AG04450 (cell line): ENCODE measurements around the gene ADORA2A. TPM values are rescaled to one million over a fixed set of nuclear protein-coding genes. Genes with fewer than 3 reads are reported as not detected.

Experiments used
- CTCF ChIA-PET: fragments of 300-600, 350-600 bp; formaldehyde crosslinking; extraction: SDS; loops from one replicate; lab custom pipeline; 2022; ENCODE audit warnings: antibody characterized with exemption, inconsistent platforms; lab: Charles Lee
- POLR2A ChIA-PET: fragments of 350-600 bp; formaldehyde crosslinking; extraction: SDS; loops from one replicate; lab custom pipeline; 2021; ENCODE audit warnings: antibody characterized with exemption, inconsistent platforms; lab: Yijun Ruan, JAX
- DNase-seq: peaks from one replicate; pipeline ENCODE4 v3.0.0-alpha.2; 2011; ENCODE audit warnings: low read depth, low spot score
- H3K27ac ChIP-seq: one replicate; pipeline ENCODE4 v1.5.1; 2012; ENCODE audit warnings: low read depth, low read length, control low read depth
- H3K27me3 ChIP-seq: one replicate; pipeline ENCODE4 v1.6.0; 2012; ENCODE audit warnings: low read length; ENCODE audit not compliant: control insufficient read depth, insufficient read depth
- H3K4me3 ChIP-seq: 2 replicates; pipeline ENCODE4 v1.5.1; 2011; ENCODE audit warnings: mild to moderate bottlenecking, low read depth, low read length, control low read depth
- H3K9me3 ChIP-seq: 2 replicates; pipeline ENCODE4 v1.5.1; 2012; ENCODE audit warnings: low read length; ENCODE audit not compliant: control insufficient read depth, insufficient read depth
- CTCF ChIP-seq: IDR thresholded peaks from 2 replicates; pipeline ENCODE4 v1.5.1; 2011; ENCODE audit warnings: low read depth, low read length, control low read depth, inconsistent platforms
- polyA plus RNA-seq: library from polyadenylated mRNA; depleted of rRNA; stranded (reverse); fragments of >200 nt; gene quantifications from 2 replicates; pipeline ENCODE4 v1.2.3, GENCODE V29; 2011

Gene ADORA2A
- polyA plus RNA-seq, 1 experiment: 0.19 TPM

DNA sequence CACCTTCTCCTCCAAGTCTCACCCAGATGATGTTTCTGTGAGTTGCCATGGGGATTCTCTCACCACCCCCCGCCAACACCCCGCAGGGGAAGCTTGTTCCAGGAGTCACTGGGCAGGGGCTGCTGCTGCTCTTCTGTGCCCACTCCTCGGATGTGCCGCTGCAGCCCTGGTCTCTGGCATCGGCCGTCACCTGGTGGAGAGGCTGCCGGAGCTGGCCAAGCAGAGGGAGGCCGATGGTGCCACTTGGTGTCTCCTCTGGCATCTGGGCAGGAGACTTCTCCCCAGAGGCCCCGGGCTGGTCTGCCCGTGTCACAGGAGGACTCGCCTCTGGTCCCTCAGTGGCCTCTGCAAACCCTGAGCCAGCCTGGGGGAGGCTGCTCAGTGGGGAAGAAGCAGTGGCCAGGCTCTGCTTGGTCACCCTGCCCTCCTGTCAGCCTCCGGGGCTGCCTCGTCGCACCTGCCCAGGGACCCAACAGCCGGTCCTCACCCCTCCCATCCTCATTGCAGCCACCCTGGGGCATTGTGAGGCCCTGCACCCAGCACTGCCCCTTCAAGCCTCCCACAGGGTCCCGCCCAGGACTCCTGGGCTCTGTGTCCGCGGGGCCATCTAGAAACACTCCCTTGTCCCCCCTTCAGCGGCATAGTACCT is 424 bp upstream of the ADORA2A start:
- H3K4me3 ChIP-seq: no peak overlapping the region
- CTCF ChIA-PET: interaction anchor here (1.5 kb wide), 1 partner anchor 99 kb away, joined by 4 read pairs; no protein-coding TSS in a partner anchor
- no peaks in the 10 kb centered on the region; the same call in 1 of the 2 replicates for H3K9me3 ChIP-seq
- H3K27me3 ChIP-seq: peaks cover 38% of the 10 kb centered on the region
- no peak for DNase-seq
- H3K27ac ChIP-seq: no peak overlapping the region
- POLR2A ChIA-PET: interaction anchor here (0.5 to 0.6 kb wide), 3 partner anchors 50 to 128 kb away, joined by 3 to 4 read pairs (median 3); no protein-coding TSS in a partner anchor
- TF ChIP-seq CTCF: no peak

GRCh38 chr22:24428751-24429410 is 1.5 kb downstream of the ADORA2A start:
- peaks cover 3% of the 10 kb centered on the region; the same call in 1 of the 2 replicates for H3K9me3 ChIP-seq
- no peak for TF ChIP-seq CTCF
- peaks cover 38% of the 10 kb centered on the region for H3K27me3 ChIP-seq
- no peak overlapping the region for H3K4me3 ChIP-seq
- no peak for DNase-seq
- CTCF ChIA-PET: interaction anchor here (1.4 kb wide), 1 partner anchor 96 kb away, joined by 4 read pairs; no protein-coding TSS in a partner anchor
- POLR2A ChIA-PET: no interaction called here
- no peak overlapping the region for H3K27ac ChIP-seq

GRCh38 chr22:24429411-24430365 is 2.3 kb downstream of the ADORA2A start:
- ChIA-PET POLR2A (no interaction called here), CTCF (interaction anchor here (1.4 kb wide), 1 partner anchor 95 kb away, joined by 4 read pairs; no protein-coding TSS in a partner anchor)
- no peak for DNase-seq
- H3K27me3 ChIP-seq: peaks cover 32% of the 10 kb centered on the region
- H3K4me3 ChIP-seq: no peak overlapping the region
- H3K27ac ChIP-seq: no peak overlapping the region
- H3K9me3 ChIP-seq: peaks cover 3% of the 10 kb centered on the region; the same call in 1 of the 2 replicates
- TF ChIP-seq CTCF: no peak

DNA sequence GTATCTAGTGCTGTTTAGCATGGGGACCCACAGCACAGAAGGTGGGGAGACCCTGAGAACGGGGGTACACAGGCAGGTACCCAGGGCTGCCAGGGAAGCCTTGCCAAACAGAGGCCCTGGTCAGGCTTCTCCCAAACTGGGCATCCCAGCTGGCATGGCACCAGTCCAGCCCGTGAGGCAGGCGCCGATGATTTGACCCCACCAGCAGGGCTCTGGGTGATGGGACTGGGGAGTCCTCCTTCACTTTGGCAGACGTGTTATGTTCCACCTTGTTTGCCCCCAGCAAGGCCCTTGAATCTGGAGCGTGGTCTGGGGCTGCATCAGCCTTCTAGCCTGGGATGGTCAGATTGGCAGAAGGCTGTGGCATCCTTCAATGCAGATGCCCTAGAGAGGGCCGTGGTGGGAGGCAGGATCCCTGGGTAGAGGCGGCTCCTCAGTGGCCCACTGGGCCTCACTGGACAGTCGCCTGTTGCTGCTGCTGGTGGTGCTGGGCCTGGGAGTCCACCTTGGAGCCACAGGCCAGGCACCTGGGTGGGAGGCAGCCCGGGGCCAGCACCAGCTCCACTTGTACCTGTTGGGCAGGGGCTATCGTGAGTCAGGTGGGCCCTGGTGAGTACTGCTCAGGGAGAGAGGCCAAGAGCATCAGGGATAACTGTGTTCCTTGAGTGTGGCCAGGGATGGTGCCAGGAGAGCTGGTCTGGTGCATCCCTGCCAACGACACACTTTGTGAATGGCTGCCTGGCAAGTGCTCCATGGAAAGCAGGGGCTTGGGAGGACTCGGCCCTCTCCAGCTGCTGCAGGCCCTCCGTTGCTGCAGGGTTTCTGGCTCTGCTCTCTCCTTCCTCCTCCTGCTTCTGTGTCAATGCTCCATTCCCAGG is 3.3 kb downstream of the ADORA2A start:
- H3K9me3 ChIP-seq: peaks cover 3% of the 10 kb centered on the region; the same call in 1 of the 2 replicates
- no peak overlapping the region for H3K27ac ChIP-seq
- ChIA-PET CTCF (interaction anchor here (1.4 kb wide), 1 partner anchor 94 kb away, joined by 4 read pairs; no protein-coding TSS in a partner anchor), POLR2A (no interaction called here)
- no peak for TF ChIP-seq CTCF
- H3K4me3 ChIP-seq: no peak overlapping the region
- DNase-seq: no peak
- peaks cover 22% of the 10 kb centered on the region for H3K27me3 ChIP-seq
